ENCODE results near the gene TMEM108. TPM values are rescaled to one million over a fixed set of nuclear protein-coding genes. Genes with fewer than 3 reads are reported as not detected.

TMEM108 gene
- total and polyA plus RNA-seq, 2 of the 4 experiments (the other 2 are of a cell fraction), result 0.18 to 2.2 TPM

DNA sequence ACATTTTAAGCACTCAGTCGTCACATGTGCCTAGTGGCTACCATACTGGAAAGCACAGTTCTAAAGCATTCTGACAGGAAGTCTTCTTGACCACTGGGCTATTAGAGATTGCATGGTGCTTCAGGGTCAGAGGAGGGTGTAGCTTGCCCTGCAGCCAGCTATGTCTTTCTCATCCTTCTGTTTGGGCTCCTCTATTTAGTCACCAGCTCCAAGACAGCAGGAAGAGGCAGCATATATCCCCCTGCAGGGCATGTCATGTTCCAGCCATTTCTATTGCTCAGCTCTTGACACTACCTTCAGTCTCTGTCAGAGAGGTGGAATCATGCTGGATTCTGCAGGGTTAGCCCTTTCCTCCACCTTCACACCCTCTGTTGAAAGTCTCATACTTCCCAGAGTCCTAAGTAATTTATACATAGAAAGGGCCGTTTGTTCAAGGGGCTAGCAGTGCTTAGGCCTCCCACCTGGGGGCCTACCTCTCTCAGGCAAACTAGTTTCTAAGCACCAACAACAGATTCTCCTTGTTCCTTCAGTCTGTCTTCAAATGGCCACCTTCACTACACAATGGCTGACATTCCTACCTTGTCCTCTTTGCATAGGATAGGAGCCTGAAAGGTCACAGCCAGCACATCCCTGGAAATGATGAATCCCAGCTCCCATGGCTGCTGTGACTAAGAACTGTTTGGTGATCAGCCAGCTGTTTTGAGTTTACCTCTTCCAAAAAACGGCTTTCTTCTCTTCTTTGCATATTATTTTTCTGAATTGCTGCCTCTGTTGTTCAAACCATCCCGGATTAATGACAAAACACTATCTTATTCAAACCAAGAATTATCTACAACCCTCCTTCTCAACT, 246.0 kb downstream of the TMEM108 start (continued):
- TF ChIP-seq, protein P1, sequence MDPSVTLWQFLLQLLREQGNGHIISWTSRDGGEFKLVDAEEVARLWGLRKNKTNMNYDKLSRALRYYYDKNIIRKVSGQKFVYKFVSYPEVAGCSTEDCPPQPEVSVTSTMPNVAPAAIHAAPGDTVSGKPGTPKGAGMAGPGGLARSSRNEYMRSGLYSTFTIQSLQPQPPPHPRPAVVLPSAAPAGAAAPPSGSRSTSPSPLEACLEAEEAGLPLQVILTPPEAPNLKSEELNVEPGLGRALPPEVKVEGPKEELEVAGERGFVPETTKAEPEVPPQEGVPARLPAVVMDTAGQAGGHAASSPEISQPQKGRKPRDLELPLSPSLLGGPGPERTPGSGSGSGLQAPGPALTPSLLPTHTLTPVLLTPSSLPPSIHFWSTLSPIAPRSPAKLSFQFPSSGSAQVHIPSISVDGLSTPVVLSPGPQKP (IDR thresholded peaks at IDR 0.05; ENCODE audit: borderline replicate concordance, low read depth, low read length), result no peak
- no peak for TF ChIP-seq RCOR1 (IDR thresholded peaks at IDR 0.05; ENCODE audit: insufficient replicate concordance, low read length)

DNA sequence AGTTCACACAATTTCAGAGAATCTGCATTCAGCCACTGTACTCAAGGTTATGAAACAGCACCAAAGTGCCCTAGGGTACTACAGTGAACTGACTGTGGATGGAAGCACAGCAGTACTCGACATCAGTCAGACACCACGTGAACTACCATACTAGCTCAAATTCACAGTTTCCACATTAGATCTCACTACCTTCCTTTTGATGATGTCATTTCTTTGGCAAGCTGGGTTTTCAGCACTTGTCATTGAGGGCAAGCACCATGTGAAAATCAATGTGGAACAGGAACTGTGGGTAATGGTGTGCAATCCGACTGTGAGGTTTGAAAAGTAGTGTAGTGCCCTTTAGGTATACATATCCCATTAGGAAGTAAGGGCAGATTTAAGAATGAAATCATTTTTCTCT, 251.1 kb downstream of the TMEM108 start:
- H2AK5ac ChIP-seq (ENCODE audit: low read depth, low read length), result no peak overlapping the region
- H2AK9ac ChIP-seq (replicated peaks; ENCODE audit: low read depth, low read length, poor library complexity), result no peak overlapping the region
- BruUV-seq (replicated peaks), result no TSS peak
- no peak overlapping the region for H3K4me3 ChIP-seq (ENCODE audit: insufficient read depth, low read depth, low read length)
- no peak overlapping the region for H4K5ac ChIP-seq (ENCODE audit: low read depth, low read length)
- no peak for ATAC-seq (ENCODE audit: low read depth)
- no peak overlapping the region for H2BK120ac ChIP-seq (ENCODE audit: low read depth, low read length)
- no peak overlapping the region for H2BK15ac ChIP-seq (ENCODE audit: low read depth, low read length)
- no peak overlapping the region for H3K9ac ChIP-seq (ENCODE audit: low read depth, low read length)
- in situ Hi-C loops (cut with MboI; ENCODE audit: low sequenced_read_pairs), result loop anchor here (25.0 kb wide), 1 partner anchor 852 kb away; no protein-coding TSS in a partner anchor
- DNase-seq, result no peak
- TF ChIP-seq POLR2A (IDR thresholded peaks at IDR 0.05; ENCODE audit: low read depth, low read length) (no peak), MXI1 (IDR thresholded peaks at IDR 0.05; ENCODE audit: borderline replicate concordance, low read depth, low read length) (no peak), MAFK (IDR thresholded peaks at IDR 0.05; ENCODE audit: low read depth, low read length) (no peak)
- TF ChIP-seq, protein P2, sequence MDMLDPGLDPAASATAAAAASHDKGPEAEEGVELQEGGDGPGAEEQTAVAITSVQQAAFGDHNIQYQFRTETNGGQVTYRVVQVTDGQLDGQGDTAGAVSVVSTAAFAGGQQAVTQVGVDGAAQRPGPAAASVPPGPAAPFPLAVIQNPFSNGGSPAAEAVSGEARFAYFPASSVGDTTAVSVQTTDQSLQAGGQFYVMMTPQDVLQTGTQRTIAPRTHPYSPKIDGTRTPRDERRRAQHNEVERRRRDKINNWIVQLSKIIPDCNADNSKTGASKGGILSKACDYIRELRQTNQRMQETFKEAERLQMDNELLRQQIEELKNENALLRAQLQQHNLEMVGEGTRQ (IDR thresholded peaks at IDR 0.05; ENCODE audit: low read depth, low read length), result no peak
- no peaks in the 10 kb centered on the region for H3K79me1 ChIP-seq (ENCODE audit: low read depth in 1 of 2, low read length in 2 of 2)
- H4K20me1 ChIP-seq (ENCODE audit: insufficient read depth, low read length), result no peaks in the 10 kb centered on the region
- no peak overlapping the region for H3K4me2 ChIP-seq (ENCODE audit: low read depth, low read length)
- no peak overlapping the region for H3K4ac ChIP-seq (ENCODE audit: low read depth, low read length)
- no peaks in the 10 kb centered on the region for H3K9me3 ChIP-seq (ENCODE audit: control insufficient read depth, insufficient read depth, low read length)
- POLR2A ChIA-PET (ENCODE audit: unreplicated experiment), result no interaction called here
- dilution Hi-C loops (cut with HindIII; ENCODE audit: low sequenced_read_pairs, unreplicated experiment), result no loop called here
- no peak overlapping the region for H4K8ac ChIP-seq (ENCODE audit: low read depth in 2 of 2, low read length in 2 of 2)
- H3K27me3 ChIP-seq (ENCODE audit: control insufficient read depth, insufficient read depth, low read length), result no peaks in the 10 kb centered on the region
- H4K91ac ChIP-seq (ENCODE audit: insufficient read depth, low read depth, low read length), result no peak overlapping the region
- H3K18ac ChIP-seq (ENCODE audit: low read depth, low read length), result no peak overlapping the region
- peaks cover 3% of the 10 kb centered on the region; the same call in 1 of the 2 replicates for H3K4me1 ChIP-seq (ENCODE audit: control insufficient read depth, insufficient read depth, low read length)
- H3K36me3 ChIP-seq (ENCODE audit: control insufficient read depth, insufficient read depth, low read length), result no peaks in the 10 kb centered on the region
- no peak overlapping the region for H2BK20ac ChIP-seq (ENCODE audit: low read depth, low read length)
- H3K9me1 ChIP-seq (ENCODE audit: insufficient read depth, low read length), result peaks cover 2% of the 10 kb centered on the region; the same call in 1 of the 2 replicates
- intact Hi-C loops (cut with micrococcal nuclease), result no loop called here
- H3K56ac ChIP-seq (ENCODE audit: extremely low read depth, insufficient read depth, low read length), result no peak overlapping the region
- CTCF ChIA-PET, result interaction anchor here (1.0 kb wide), 1 partner anchor 10 kb away, joined by 3 read pairs; no protein-coding TSS in a partner anchor
- no peak overlapping the region for H3K27ac ChIP-seq (ENCODE audit: insufficient read depth, low read length)
- no peak overlapping the region for H3K23ac ChIP-seq (ENCODE audit: low read depth, low read length)
- H2BK5ac ChIP-seq (ENCODE audit: low read depth, low read length, poor library complexity, severe bottlenecking), result no peak overlapping the region
- no peak overlapping the region for H3K14ac ChIP-seq (replicated peaks; ENCODE audit: low read depth, low read length)
- no peak overlapping the region for H2AFZ ChIP-seq (replicated peaks; ENCODE audit: low read length, poor library complexity)
- WGBS, 2 experiments (ENCODE audit: extremely low coverage in 2 of 2, insufficient read length in 1 of 2), result no CpG with 5 or more reads among the region's 3 CpGs
